Suppressor macrophage (primary cell): ENCODE results near the gene PLEKHB1.

Experiments used
- DNase-seq, 4 experiments: peaks; one replicate each; pipeline ENCODE4 v3.0.0-alpha.2; 2020 to 2022

Gene PLEKHB1

GRCh38 chr11:73680687-73681086 lies 34.3 kb downstream of the PLEKHB1 start:
- no peak for DNase-seq

- no peak for DNase-seq
Observed at GRCh38 chr11:73693899-73694525, 47.6 kb downstream of the PLEKHB1 start.

- no peak for DNase-seq
Observed at GRCh38 chr11:73705053-73705452, 58.7 kb downstream of the PLEKHB1 start.

GRCh38 chr11:73710964-73711363 lies 64.6 kb downstream of the PLEKHB1 start:
- no peak for DNase-seq
